HG03280 (cell line): Measurements from ENCODE around the gene TNFRSF6B.

Source experiments
- ATAC-seq: cut with Tn5 transposase; IDR thresholded peaks from one replicate; pipeline ENCODE4 v1.9.1; 2021; ENCODE audit warnings: mild to moderate bottlenecking, moderate library complexity; ENCODE audit not compliant: unreplicated experiment

Gene TNFRSF6B

DNA sequence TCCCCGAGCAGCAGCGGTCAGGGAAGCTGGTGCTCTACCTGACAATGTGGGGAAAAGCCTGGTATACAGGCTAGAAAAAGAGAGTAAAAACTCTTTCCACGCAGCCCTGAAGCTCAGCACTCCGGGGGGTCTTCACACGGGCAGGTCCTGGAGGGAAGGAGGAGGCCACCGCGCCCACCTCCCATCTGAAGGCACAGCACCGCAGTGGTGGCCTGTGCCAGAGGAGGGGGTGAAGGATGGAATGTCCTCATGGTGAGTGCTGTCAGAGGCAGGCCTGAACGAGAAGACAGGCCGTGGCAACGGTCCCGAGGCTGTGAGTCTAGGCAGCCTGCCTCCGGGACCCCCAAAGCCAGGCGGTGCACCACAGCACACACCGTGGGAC lies 49.0 kb downstream of the TNFRSF6B start:
- ATAC-seq: no peak

DNA sequence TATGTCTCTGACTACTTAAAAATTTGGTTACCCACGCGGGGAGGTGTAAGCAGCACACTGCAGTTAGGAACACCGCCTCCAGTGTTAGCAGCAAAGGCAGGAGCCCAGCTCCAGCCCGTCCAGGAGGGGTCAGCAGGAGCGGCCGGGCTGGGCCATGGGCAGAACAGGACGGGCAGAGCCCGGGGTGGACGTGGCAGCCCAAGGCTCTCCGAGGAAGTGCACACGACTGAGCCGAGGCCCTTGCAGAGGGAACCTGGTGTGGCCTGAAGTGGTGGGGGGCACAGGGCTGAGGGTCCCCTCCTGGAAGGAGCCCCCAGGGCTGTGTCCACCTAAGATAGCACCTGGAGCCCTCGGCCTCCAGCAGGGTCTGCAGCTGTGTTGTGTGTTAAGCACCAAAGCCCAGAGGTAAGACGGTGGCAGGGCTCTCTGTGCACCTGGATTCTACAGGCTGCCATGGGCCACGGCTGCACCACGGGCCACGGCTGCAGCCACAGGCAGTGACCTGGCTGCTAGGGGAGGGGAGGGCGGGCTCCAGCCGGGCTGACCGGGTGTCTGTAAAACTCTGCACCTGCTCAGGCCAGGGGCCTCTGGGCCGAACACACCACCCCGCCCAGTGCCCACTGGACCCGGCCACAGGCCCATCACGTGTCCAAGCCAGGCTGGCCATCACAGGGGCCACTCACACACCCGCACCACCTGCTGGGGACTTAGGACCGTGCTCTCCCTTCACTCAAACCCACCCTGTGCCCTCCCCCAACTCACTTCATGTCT lies 49.7 kb downstream of the TNFRSF6B start:
- ATAC-seq: no peak

DNA sequence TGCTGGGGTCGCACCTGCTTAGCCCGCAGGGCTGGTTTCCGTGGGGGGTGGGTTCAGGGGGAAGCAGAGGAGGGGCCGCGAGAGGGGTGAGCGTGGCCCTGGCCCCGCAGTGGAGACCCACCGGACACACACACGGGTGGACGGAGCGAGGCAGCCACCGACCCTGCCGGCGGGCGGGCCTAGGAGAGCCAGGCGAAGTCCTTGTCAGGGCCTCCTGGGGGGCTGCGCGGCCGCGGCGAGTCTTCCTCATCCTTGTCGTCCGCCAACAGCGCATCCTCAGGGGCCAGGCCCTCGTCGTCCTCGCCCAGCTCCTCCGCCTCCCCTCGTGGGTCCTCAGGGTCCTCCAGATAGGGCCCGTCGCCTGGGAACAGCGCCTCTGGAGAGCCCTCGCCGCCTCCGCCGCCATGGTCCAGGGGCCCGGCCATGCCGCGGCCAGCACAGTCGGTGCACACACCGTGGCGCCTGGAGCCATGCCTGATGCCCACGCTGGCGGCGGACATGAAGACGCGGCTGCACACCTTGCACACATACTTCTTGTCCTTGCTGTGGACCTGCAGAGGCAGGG lies 50.4 kb downstream of the TNFRSF6B start:
- no peak for ATAC-seq

DNA sequence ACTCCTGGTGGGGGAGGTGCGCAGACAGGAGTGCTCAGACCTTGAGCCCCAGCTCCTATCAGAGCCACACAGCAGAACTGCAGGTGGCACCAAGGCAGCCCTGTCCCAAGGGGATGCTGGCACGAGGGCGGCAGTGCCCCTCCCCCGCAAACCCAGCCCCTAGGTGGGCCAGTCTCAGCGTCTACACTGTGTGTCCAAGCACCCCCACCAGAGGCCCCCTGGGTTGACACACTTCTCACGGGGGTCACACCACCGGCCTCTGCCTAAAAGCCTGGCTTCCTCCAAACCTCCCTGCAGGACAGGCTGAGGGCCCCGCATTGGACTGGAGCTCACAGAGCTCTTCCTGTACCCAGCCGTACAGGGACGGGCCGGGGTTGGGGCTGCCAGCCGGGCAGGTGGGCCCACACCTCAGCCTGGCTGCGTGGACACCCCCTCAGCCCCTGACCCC lies 51.2 kb downstream of the TNFRSF6B start:
- ATAC-seq: no peak
